WI38 (cell line): ENCODE measurements around the gene LMAN2L.

Experiments used
- H3K4me3 ChIP-seq: 2 replicates; pipeline ENCODE4 v1.5.1; 2011; ENCODE audit warnings: low read depth, mild to moderate bottlenecking, control low read depth, low read length
- CTCF ChIP-seq: IDR thresholded peaks from 2 replicates; pipeline ENCODE4 v1.5.1; 2012; ENCODE audit warnings: low read depth, mild to moderate bottlenecking, control low read depth, low read length

The LMAN2L gene

GRCh38 chr2:96695602-96696001 is 44.3 kb downstream of the LMAN2L start:
- H3K4me3 ChIP-seq, result no peak overlapping the region
- no peak for TF ChIP-seq CTCF

- H3K4me3 ChIP-seq, result no peak overlapping the region
- no peak for TF ChIP-seq CTCF
Observed at GRCh38 chr2:96694816-96695455, 44.9 kb downstream of the LMAN2L start.

- no peak overlapping the region for H3K4me3 ChIP-seq
- no peak for TF ChIP-seq CTCF
Observed at GRCh38 chr2:96694279-96694678, 45.6 kb downstream of the LMAN2L start.

GRCh38 chr2:96693286-96694200 is 46.3 kb downstream of the LMAN2L start:
- H3K4me3 ChIP-seq, result no peak overlapping the region
- TF ChIP-seq CTCF, result no peak

GRCh38 chr2:96692094-96692971 is 47.5 kb downstream of the LMAN2L start:
- TF ChIP-seq CTCF, result no peak
- no peak overlapping the region for H3K4me3 ChIP-seq

GRCh38 chr2:96691022-96691612 is 48.7 kb downstream of the LMAN2L start:
- no peak overlapping the region for H3K4me3 ChIP-seq
- no peak for TF ChIP-seq CTCF
